GM18873 (cell line): ENCODE results near the gene SPATA20.

Source experiments
- ATAC-seq: cut with Tn5 transposase; IDR thresholded peaks from one replicate; pipeline ENCODE4 v1.9.1; 2021; ENCODE audit warnings: mild to moderate bottlenecking, moderate library complexity, moderate number of reproducible peaks; ENCODE audit not compliant: unreplicated experiment, low FRiP score

Gene SPATA20

DNA sequence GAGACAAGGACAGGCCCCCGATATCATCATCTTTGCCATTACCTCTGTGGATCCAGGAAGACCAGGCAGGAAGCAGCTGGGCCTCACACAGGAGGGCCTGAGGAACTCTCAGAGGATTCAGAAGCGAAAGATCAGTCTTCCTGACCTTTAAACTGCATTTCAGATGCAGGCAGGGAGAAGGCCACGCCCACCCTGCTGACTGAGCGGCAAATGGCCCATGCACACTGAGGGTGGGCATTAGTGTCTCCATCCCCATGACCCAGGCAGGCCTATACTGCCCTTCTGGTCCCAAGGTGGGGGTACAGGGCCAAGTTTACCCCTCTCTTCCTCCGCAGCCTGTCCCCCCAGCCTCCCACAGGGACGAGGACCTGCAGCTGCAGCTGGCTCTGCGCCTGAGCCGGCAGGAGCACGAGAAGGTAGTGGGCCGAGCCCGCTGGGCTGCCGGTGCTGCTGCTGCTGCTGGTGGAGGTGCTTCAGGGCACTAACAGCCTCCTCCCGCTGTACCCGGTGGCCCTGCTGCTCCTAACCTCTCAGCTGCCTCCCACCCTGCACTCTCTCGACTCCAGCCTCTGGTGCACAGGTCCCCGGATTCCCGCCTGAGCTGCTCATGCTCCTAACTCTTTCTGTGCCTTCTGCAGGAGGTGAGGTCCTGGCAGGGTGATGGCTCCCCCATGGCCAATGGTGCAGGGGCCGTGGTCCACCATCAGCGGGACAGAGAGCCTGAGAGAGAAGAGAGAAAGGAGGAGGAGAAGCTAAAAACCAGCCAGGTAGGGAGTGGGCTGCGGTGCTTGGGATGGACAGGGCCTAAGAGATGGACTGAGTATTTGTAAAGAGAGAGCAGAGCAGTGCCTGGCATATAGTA is 8.2 kb upstream of the SPATA20 start:
- no peak for ATAC-seq

DNA sequence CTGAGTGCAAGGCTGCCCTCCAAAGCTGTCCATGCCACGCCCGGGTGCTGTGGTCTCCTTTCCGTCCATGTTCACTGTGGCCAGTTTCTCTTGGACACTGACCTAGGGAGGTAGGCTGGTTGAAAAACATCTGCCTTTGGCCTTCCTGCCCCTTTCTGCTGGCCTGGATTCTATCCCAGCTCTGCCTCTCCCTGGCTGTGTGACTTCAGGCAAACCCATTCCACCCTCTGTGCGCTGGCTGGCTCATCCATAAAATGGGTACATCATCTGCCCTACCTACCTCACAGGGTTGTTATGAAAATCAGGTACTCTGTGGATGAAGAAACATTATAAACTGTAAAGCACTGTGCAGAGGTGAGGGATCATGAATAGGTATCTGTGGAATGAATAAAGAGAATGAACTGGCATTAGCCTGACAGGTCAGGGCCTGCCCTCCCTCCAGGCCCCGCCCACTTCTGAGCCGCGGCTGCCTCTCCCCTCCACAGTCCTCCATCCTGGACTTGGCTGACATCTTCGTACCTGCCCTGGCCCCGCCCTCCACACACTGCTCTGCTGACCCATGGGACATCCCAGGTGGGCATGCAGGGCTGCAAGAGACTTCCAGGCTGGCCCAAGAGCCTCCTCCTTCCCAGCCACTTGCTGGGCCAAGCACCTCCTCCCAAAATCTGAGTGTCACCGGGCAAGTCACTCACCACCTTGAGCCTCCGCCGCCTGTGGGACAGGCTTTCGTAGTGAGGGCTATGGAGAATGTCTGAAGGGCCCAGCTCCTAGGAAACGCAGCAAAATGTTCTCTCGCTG is 7.0 kb upstream of the SPATA20 start:
- no peak for ATAC-seq

DNA sequence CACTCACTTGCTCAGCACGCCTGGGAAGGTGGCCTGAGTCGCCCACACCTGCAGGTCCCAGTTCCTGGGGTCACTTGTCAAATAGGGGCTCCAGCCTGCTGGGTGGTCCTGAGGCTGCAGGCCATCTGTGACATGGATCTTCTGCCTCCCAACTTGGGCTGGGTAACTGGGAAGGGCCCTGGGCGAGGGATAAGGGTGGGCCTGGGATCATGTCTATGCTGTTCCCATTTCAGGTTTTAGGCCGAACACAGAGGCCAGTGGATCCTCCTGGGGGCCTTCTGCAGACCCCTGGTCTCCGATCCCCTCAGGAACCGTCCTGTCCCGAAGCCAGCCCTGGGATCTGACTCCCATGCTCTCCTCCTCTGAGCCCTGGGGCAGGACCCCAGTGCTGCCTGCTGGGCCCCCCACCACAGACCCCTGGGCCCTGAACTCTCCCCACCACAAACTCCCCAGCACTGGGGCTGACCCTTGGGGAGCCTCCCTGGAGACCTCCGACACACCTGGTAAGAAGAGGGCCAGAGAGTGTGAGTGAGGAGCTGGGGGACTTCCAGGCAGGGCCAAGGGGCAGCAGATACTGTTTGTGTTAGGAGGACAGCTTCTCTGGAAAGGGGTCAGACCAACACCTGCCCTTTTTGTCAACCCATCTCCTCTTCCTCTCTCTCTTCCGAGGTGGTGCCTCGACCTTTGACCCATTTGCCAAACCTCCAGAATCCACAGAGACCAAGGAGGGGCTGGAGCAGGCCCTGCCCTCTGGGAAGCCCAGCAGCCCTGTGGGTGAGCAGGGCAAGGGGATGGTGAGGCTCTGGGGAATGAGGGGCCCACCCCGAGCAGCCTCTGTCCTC is 6.2 kb upstream of the SPATA20 start:
- ATAC-seq, result no peak

DNA sequence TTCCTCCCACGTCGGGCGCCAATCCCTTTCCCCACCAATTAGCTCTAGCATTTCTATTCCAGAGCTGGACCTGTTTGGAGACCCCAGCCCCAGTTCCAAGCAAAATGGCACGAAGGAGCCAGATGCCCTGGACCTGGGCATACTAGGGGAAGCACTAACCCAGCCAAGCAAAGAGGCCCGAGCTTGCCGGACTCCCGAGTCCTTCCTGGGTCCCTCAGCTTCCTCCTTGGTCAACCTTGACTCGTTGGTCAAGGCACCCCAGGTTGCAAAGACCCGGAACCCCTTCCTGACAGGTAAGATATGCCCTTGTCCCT is 5.6 kb upstream of the SPATA20 start:
- no peak for ATAC-seq

DNA sequence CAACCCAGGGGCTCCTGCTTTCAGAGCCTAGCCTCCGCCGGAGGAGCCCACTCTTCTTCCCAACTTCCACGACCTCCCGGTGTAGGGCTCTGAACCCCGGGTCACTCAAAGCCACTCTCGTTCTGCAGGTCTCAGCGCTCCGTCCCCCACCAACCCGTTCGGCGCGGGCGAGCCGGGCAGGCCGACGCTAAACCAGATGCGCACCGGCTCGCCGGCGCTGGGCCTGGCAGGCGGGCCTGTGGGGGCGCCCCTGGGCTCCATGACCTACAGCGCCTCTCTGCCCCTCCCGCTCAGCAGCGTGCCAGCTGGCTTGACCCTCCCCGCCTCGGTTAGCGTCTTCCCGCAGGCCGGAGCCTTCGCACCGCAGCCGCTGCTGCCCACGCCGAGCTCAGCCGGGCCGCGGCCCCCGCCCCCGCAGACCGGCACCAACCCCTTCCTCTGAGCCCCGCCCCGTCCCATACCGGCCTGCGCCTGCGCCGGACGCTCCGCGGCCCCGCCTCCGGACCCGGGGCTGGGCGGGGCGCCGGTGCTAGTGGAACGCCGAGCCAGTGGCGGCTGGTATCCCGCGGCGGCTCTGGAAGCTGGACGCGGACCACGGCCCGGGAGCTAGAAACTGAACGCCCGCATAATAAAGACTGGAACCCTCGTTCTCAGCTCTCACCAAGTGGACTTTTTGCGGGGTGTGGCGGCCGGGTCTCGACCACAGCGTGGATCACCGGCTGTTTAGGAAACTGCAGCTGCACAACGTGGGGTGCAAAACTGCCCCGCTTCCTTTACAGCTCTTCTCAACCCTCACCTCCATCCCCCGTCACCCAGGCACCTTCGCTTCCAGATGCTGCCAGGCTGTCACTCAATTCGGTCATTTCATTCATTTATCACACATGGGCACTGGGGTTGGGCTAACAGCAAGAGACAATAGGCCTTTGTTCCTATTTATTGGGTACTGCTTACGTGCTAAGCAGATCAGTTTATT is 5.0 kb upstream of the SPATA20 start:
- no peak for ATAC-seq

DNA sequence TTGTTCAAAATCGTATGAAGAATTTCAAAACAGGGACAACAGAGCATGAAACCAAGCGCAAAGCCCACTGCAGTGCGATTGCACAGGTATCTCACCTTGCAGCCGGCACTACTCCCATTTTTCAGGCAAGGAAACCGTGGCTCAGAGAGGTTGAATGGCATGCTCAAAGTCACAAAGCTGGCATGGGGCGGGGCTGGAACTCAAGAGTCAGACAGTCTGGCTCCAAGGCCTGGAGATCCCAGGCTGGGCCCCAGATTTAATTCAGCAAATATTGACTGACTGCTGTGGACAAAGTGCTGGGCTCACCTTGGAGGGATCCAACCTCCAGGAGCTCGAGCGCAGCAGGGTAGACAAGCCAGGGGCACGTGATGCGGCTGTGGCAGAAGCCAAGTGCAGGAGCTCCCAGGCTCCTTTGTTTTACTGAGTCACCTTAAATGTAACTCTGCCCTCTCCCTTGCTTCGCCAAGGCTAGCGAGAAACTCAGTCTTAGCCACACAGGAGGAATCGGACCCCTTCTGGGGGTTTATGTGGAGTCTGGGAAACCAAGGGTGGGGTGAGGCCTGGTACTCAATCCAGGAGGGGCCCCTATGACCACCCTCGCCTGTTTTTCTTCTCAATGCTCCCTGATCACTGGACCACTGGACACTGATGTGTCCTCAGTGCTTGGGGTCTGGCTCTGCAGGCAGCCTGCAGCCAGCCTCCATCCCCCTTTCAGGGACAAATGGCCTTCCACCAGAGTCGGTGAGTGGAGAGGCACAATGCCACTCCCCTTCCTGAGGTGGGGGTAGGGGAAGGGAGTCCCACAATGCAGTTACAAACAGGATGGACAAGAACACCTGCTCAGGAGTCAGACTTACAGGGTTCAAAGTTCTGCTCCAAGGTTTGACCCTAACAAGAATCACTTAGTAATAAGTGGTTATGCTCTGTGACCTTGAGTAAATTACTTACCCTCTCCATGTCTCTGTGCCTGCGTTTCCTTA is 3.9 kb upstream of the SPATA20 start:
- no peak for ATAC-seq

DNA sequence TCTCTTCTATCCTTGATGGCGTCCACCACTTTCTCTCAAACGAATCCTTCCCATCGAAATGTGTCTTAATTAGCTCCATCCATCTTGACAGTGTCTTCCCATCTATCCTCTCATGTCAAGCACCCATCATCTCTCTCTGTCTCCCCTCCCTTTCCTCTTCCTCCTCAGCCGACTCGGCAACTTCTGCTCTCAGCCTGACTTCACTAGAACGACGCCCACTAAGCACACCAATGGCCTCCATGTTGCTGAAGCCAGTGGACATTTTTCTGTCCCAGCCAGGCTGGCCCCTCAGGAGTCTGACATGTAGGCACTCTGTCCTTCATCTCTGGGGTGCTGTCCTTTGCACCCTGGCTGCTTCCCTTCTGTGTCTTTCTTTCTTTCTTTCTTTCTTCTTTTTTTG is 2.5 kb upstream of the SPATA20 start:
- ATAC-seq, result no peak

DNA sequence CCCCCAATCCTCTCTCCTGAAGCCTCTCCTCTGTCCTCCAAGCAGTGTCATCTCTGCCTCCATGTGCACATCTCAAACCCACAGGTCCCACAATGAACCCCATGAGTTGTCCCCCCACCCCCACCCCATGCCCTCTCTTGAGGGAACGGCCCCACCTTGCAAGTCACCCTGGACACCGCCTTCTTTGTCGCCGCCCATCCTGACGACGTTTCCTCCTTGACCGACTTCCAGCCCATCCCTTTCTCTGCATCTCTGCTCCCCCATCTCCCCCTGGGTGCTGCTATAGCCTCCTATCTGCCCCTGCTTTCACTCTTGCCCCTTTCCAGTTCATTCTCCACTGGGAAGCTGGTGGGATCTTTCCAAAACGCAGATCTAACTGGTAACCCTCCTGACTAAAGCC is 1.7 kb upstream of the SPATA20 start:
- no peak for ATAC-seq

DNA sequence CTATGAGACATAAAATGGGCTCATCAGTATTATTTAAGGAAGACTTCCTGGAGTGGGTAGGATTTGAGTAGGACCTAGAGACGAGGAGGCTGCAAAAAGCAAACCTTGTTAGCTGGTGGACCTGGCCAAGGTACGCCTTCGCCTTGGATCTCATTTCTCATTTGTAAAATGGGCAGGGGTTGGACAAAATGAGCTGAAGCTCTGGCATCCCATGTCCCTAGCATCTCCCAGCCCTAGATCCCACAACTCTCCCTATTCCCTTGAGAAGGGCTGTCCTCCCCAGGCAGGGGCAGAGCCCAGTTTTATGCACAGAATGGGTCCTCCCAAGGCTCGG is 306 bp upstream of the SPATA20 start:
- no peak for ATAC-seq

DNA sequence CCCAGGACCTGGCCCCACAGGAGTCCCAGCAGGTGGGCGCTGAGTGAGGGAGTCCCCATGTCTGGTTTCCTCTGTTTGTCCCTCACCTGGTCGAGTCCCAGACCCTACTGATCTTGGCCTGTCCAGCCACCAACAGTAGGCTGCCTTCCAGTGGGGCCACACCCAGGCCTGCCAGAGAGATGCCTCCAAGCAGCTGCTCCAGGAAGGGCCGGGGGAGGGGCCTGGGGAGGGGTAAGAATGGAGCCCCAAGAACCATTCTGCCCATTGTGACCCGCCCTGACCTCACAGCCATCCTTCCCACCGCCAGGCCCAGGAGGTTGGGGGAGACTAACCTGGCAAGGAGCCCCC is 736 bp downstream of the SPATA20 start:
- no peak for ATAC-seq

DNA sequence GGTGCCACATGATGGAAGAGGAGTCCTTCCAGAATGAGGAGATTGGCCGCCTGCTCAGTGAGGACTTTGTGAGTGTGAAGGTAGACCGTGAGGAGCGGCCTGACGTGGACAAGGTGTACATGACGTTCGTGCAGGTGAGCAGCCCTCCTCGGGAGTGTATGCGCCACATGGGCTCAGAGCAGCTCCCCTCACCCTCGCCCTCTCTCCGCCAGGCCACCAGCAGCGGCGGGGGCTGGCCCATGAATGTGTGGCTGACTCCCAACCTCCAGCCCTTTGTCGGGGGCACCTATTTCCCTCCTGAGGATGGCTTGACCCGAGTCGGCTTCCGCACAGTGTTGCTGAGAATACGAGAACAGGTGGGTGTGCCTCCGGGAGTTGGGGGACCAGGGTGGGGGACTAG is 1.9 kb downstream of the SPATA20 start:
- ATAC-seq, result no peak

DNA sequence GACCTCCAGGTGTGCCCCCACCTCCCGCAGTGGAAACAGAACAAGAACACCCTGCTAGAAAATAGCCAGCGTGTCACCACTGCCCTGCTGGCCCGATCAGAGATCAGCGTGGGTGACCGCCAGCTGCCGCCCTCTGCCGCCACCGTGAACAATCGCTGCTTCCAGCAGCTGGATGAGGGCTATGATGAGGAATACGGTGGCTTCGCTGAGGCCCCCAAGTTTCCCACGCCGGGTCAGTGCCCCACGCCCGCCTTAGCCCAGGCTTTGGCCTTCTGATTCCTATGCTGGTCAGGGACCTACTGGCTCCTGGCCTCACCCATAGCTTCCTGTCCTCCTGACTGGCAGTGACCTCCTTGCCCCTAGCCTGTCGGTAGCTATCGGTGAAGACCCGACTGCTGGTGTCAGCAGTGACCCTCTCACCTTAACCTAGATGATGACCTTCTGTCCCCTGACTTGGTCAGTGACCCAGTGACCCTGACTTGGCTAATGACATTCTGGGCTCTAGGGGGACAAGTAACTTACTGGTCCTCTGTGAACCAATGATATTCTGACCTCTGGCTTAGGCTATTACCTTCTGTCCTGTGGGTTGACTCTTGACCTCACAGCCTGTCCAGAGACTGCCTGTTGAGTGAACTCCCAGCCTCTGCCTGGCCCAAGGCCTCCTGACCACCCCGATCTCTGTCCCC is 2.4 kb downstream of the SPATA20 start:
- no peak for ATAC-seq

DNA sequence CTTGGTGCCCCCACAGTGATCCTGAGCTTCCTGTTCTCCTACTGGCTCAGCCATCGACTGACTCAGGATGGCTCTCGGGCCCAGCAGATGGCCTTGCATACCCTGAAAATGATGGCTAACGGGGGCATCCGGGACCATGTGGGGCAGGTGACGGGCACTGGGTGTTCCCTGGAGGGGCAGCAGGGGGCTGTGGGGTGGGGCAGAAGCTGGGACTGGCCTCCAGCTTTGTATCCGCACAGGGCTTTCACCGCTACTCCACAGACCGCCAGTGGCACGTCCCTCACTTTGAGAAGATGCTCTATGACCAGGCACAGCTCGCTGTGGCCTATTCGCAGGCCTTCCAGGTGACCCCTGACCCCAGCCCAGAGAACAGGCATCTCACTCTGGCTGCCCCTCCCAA is 3.0 kb downstream of the SPATA20 start:
- no peak for ATAC-seq

DNA sequence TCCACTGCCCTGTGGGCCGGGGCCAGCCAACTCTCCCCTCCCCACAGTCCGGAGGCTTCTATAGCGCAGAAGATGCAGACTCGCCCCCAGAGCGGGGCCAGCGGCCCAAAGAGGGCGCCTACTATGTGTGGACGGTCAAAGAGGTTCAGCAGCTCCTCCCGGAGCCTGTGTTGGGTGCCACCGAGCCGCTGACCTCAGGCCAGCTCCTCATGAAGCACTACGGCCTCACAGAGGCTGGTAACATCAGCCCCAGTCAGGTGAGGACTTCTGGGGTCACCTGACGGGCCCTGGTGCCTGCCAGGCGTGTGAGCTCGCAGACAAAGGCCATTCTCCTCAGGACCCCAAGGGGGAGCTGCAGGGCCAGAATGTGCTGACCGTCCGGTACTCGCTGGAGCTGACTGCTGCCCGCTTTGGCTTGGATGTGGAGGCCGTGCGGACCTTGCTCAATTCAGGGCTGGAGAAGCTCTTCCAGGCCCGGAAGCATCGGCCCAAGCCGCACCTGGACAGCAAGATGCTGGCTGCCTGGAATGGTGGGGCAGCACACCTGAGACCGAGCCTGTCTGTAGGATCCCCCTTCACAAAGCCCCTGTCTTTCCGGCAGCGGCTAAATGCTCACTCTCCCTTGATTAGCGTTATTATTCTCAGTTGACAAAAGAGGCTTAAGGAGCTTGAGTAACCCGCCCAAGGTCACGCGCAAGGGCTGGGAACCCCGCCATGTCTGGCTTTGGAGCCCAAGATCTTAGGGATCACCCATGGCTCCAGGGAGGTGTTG is 3.9 kb downstream of the SPATA20 start:
- no peak for ATAC-seq

DNA sequence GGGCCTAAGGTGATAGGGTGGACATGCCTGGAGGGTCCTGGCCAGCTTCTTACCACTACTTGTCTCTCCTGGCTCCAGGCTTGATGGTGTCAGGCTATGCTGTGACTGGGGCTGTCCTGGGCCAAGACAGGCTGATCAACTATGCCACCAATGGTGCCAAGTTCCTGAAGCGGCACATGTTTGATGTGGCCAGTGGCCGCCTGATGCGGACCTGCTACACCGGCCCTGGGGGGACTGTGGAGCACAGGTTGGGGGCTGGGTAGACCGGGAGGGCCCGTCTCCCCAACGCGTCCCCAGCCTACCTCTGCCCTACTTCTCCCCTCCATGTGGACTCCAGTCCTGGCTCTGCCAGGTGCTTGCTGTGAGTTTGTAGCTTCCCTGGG is 4.5 kb downstream of the SPATA20 start:
- ATAC-seq, result no peak

DNA sequence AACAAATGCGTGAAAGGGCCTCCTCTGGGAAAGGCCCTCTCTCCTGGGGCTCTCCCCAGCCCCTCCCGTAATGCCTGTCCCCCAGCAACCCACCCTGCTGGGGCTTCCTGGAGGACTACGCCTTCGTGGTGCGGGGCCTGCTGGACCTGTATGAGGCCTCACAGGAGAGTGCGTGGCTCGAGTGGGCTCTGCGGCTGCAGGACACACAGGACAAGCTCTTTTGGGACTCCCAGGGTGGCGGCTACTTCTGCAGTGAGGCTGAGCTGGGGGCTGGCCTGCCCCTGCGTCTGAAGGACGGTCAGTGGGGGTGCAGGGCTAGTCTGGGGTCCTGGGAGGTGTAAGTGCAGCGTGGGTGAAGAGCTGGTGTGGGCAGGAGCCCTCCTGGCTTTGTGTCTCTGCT is 4.9 kb downstream of the SPATA20 start:
- no peak for ATAC-seq

DNA sequence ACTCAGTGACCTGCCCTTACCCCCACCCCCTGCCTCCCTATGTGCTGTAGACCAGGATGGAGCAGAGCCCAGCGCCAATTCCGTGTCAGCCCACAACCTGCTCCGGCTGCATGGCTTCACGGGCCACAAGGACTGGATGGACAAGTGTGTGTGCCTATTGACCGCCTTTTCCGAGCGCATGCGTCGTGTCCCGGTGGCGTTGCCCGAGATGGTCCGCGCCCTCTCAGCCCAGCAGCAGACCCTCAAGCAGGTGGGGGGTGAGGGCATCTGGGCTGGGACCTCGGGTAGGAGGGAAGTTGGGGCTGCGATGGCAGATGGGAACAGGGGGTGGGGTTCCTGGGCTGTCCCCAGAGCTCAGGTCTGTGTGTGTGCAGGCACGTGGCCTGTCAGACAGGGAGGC is 7.2 kb downstream of the SPATA20 start:
- no peak for ATAC-seq

DNA sequence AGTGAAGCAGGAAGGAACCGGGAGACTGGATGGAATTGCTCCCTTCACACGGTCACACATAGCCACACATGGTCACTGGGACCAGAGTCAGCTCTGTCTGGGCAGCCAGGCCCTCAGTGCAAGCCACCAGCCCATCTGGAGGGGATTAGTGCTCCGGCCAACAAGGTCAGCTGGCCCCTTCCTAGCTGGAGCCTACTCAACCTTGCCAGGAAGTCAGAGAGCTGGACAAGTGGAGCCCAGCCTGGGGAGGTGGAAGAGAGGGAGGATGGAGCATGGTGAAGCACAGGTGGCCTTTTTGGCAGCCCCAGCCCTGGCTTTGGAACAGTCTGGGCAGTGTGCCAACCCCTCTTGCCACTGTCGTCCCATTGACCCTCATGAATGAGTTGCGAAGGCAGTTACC is 9.8 kb downstream of the SPATA20 start:
- no peak for ATAC-seq
